ENCODE results near the gene KCND3. TPM values are rescaled to one million over a fixed set of nuclear protein-coding genes. Genes with fewer than 3 reads are reported as not detected.

The KCND3 gene
- total RNA-seq, 1 donor from 2014 or later: 2.2 TPM

DNA sequence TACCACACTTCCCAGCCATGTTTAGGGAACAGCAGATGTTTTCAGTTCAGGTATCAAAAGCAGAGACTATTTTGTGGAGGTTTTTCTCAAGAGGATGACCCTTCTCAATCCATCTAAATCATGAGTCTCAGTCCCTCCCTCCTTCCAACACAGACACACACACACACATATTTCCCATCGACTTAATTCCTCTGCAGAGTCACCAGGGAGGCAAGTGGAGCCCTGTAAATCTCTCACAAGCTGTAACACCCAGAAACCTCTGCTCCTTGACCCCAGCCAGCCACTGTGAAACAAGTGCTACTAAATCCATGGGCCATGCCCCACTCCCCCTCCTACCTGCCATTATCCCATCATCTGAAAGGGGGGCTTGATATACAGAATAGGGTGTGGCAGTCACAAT lies 10.6 kb upstream of the KCND3 start:
- no peaks in the 10 kb centered on the region for H3K9me3 Mint-ChIP-seq
- DNase-seq (ENCODE audit: extremely low spot score, unreplicated experiment): no peak
- no peak for TF ChIP-seq CTCF (conservative IDR thresholded peaks at IDR 0.05)

DNA sequence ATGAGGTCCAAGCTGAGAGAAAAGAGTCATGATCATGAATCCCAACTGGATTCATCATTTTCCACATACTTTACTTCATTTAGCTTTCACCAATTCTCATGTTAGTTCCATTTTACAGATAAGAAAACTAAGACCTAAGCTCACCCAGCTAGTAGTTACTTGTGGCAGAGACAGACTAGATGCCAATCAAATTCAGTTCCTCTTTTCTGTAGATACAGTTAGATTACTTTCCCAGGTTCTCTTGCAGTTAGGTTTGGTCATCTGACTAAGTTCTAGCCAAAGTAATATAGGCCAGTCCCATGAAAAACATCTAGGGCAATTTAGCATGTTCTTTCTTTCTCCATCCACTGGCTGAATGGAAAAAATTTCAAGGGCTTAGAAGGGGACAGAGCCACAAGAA lies 8.9 kb upstream of the KCND3 start:
- DNase-seq (ENCODE audit: extremely low spot score, unreplicated experiment): no peak
- Mint-ChIP-seq H3K36me3 (no peaks in the 10 kb centered on the region), H3K27me3 (peaks cover 77% of the 10 kb centered on the region), H3K4me1 (ENCODE audit: unreplicated experiment) (no peaks in the 10 kb centered on the region), H3K27ac (no peak overlapping the region), H3K4me3 (no peak overlapping the region), H3K9me3 (no peaks in the 10 kb centered on the region)
- no peak for TF ChIP-seq CTCF (conservative IDR thresholded peaks at IDR 0.05)

More for the DNA sequence above, 10.6 kb upstream of the KCND3 start:
- no peaks in the 10 kb centered on the region for H3K4me1 Mint-ChIP-seq (ENCODE audit: unreplicated experiment)
- H3K27me3 Mint-ChIP-seq: peaks cover 73% of the 10 kb centered on the region
- H3K27ac Mint-ChIP-seq: no peak overlapping the region
- no peak overlapping the region for H3K4me3 Mint-ChIP-seq
- H3K36me3 Mint-ChIP-seq: no peaks in the 10 kb centered on the region

DNA sequence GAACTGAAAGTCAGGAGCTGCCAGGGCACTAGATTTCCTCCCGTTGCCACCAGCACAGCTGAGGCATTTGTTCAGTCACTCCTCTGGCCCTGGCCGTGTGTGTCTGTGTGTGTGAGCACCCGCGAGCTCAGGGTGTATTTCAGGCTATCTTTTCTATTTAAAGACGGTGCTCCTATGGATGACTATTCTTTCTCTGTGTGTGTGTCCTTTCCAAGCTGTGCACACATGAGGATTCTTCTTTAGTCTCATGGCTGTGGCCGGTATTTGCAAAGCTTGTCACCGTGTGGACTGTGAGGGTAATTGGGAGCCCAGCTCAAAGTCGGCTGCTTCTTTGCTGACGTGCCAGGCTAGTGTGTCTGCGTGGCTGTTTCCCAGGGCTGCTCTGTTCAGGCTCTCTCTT lies 3.0 kb upstream of the KCND3 start:
- no peaks in the 10 kb centered on the region for H3K4me1 Mint-ChIP-seq (ENCODE audit: unreplicated experiment)
- peaks cover 83% of the 10 kb centered on the region for H3K27me3 Mint-ChIP-seq
- H3K27ac Mint-ChIP-seq: no peak overlapping the region
- H3K4me3 Mint-ChIP-seq: peak overlapping the region; percentile 72
- H3K36me3 Mint-ChIP-seq: no peaks in the 10 kb centered on the region
- H3K9me3 Mint-ChIP-seq: no peaks in the 10 kb centered on the region
- no peak for DNase-seq (ENCODE audit: extremely low spot score, unreplicated experiment)
- no peak for TF ChIP-seq CTCF (conservative IDR thresholded peaks at IDR 0.05)

- H3K27ac Mint-ChIP-seq: no peak overlapping the region
- H3K9me3 Mint-ChIP-seq: no peaks in the 10 kb centered on the region
Observed at GRCh38 chr1:111990878-111991718, 1.6 kb upstream of the KCND3 start.

GRCh38 chr1:111990026-111990877 lies 784 bp upstream of the KCND3 start:
- no peaks in the 10 kb centered on the region for H3K36me3 Mint-ChIP-seq
- H3K4me1 Mint-ChIP-seq (ENCODE audit: unreplicated experiment): no peaks in the 10 kb centered on the region
- H3K4me3 Mint-ChIP-seq: peak overlapping the region; percentile 87
- H3K27ac Mint-ChIP-seq: peak overlapping the region; percentile 29
- DNase-seq (ENCODE audit: extremely low spot score, unreplicated experiment): peak; percentile 71
- H3K27me3 Mint-ChIP-seq: peaks cover 91% of the 10 kb centered on the region
- no peaks in the 10 kb centered on the region for H3K9me3 Mint-ChIP-seq
- no peak for TF ChIP-seq CTCF (conservative IDR thresholded peaks at IDR 0.05)

More at GRCh38 chr1:111990878-111991718, 1.6 kb upstream of the KCND3 start:
- H3K36me3 Mint-ChIP-seq: no peaks in the 10 kb centered on the region
- peaks cover 89% of the 10 kb centered on the region for H3K27me3 Mint-ChIP-seq
- no peak for DNase-seq (ENCODE audit: extremely low spot score, unreplicated experiment)
- no peaks in the 10 kb centered on the region for H3K4me1 Mint-ChIP-seq (ENCODE audit: unreplicated experiment)
- peak; percentile 44 for TF ChIP-seq CTCF (conservative IDR thresholded peaks at IDR 0.05)
- peak overlapping the region; percentile 87 for H3K4me3 Mint-ChIP-seq

Measured in type B pancreatic cell (in vitro differentiated cells).